Ascending aorta (tissue), 2 donors: ENCODE data around the gene LY6G5B. TPM values are rescaled to one million over a fixed set of nuclear protein-coding genes. Genes with fewer than 3 reads are reported as not detected.

Experiments used
- DNase-seq, 2 donors: peaks; one replicate each; pipeline ENCODE4 v3.0.0-alpha.2; 2019; ENCODE audit warnings: low spot score in 2 of 2
- H3K27ac ChIP-seq, 2 donors: fragments of 200-600 bp; sonication (generic); one replicate each; pipeline ENCODE4 v1.5.1; 2016 to 2017; ENCODE audit warnings: mild to moderate bottlenecking in 1 of 2
- H3K27me3 ChIP-seq: fragments of 200-600 bp; sonication (generic); one replicate; pipeline ENCODE4 v1.5.1; 2017
- H3K36me3 ChIP-seq, 2 donors: fragments of 200-600 bp; sonication (generic); one replicate each; pipeline ENCODE4 v1.5.1; 2016
- H3K4me1 ChIP-seq, 2 donors: fragments of 200-600 bp; sonication (generic); one replicate each; pipeline ENCODE4 v1.5.1; 2016 to 2017; ENCODE audit warnings: mild to moderate bottlenecking in 1 of 2
- H3K4me3 ChIP-seq, 2 donors: fragments of 200-600 bp; sonication (generic); one replicate each; pipeline ENCODE4 v1.5.1; 2016 to 2017; ENCODE audit warnings: mild to moderate bottlenecking in 1 of 2
- H3K9me3 ChIP-seq, 2 donors: fragments of 200-600 bp; sonication (generic); one replicate each; pipeline ENCODE4 v1.5.1; 2016
- intact Hi-C: fragments of 100-400 bp; cut with DNase I; formaldehyde crosslinking; loops from one replicate; pipeline ENCODE4 v1.15.1; 2023
- total RNA-seq: library from RNA; depleted of rRNA; stranded (reverse); fragments of >200 nt; gene quantifications from one replicate; pipeline ENCODE4 v1.1.0, GENCODE V29; 2016
- TF ChIP-seq, protein P1 (sequence below), 3 experiments: fragments of 200-600 bp in 2 of 3; fragments of 450-650 bp in 1 of 3; sonication (generic) in 2 of 3; IDR thresholded peaks; one replicate each; pipeline ENCODE4 v1.5.1; 2016 to 2019; ENCODE audit warnings: antibody characterized with exemption in 3 of 3, mild to moderate bottlenecking in 1 of 3, moderate library complexity in 1 of 3

Gene LY6G5B
- total RNA-seq, 1 donor from 2014 or later = 24.1 TPM

- Histone ChIP-seq H3K27ac (no peak overlapping the region), H3K9me3 (no peaks in the 10 kb centered on the region), H3K4me1 (peaks cover 2 to 5% of the 10 kb centered on the region in 2 donors), H3K4me3 (no peak overlapping the region), H3K27me3 (no peaks in the 10 kb centered on the region), H3K36me3 (peaks cover 15 to 18% of the 10 kb centered on the region in 2 donors)
- intact Hi-C loops = no loop called here
- TF ChIP-seq, protein P1, sequence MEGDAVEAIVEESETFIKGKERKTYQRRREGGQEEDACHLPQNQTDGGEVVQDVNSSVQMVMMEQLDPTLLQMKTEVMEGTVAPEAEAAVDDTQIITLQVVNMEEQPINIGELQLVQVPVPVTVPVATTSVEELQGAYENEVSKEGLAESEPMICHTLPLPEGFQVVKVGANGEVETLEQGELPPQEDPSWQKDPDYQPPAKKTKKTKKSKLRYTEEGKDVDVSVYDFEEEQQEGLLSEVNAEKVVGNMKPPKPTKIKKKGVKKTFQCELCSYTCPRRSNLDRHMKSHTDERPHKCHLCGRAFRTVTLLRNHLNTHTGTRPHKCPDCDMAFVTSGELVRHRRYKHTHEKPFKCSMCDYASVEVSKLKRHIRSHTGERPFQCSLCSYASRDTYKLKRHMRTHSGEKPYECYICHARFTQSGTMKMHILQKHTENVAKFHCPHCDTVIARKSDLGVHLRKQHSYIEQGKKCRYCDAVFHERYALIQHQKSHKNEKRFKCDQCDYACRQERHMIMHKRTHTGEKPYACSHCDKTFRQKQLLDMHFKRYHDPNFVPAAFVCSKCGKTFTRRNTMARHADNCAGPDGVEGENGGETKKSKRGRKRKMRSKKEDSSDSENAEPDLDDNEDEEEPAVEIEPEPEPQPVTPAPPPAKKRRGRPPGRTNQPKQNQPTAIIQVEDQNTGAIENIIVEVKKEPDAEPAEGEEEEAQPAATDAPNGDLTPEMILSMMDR (IDR thresholded peaks at IDR 0.05) = no peak
- DNase-seq = no peak
Observed at GRCh38 chr6:31676904-31677303, 7.1 kb downstream of the LY6G5B start.

- intact Hi-C loops = no loop called here
- TF ChIP-seq, protein P1 (IDR thresholded peaks at IDR 0.05) = no peak
- Histone ChIP-seq H3K9me3 (no peaks in the 10 kb centered on the region), H3K4me3 (no peak overlapping the region), H3K27ac (no peak overlapping the region), H3K27me3 (no peaks in the 10 kb centered on the region), H3K36me3 (peaks cover 4 to 8% of the 10 kb centered on the region in 2 donors), H3K4me1 (peaks cover 2 to 5% of the 10 kb centered on the region in 2 donors)
- DNase-seq = no peak
Observed at GRCh38 chr6:31677955-31678354, 8.2 kb downstream of the LY6G5B start.

DNA sequence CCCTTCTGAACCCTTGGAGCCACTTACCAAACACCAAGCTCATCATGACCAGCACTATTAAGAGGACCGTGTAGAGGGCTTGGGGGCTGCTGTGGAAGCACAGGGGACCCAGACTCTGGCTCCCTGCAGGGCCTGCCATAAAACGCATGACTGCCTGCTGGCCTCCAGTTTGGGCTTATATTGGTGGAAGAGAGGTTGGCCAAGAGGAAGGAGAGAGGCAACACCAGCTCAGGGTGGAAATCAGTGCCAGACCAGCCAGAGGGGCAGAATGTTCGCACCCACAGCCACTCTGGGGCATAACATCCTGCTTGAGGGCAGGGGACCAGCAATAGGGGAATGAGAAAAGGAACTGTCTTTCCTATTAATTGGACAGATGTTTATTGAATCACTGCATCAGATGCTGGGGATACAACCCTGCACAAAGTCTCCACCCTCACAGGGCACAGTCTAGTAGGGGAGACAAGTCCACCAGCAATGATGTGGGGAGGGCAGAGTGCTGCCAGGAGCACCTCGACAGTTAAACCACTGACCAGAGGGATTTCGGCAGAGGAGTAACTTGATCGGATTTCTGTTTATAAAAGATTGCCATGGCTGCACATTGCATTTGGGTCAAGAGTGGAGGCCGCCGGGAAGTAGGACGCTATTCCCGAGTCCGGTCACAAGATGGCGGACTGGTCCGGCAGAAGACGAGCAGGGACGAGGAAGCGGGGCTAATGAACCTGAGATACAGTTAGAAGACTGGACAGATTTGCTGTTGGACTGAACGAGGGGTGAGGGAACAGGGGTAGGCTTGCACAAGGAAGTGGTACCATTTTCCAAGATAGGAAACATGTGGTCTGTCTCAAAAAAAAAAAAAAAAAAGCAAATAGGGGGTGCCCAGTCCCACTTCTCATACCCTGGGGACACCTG lies 10.7 kb downstream of the LY6G5B start, which contains the start of gene LY6G5C:
TSS of gene LY6G5C (minus strand) at position 842 of the 909 bp plus-strand sequence. CDS start at position 148, 694 bp downstream.
- Histone ChIP-seq H3K36me3 (peaks cover 0 to 2% of the 10 kb centered on the region in 2 donors), H3K9me3 (no peaks in the 10 kb centered on the region), H3K4me3 (peak within 1 kb of the TSS; percentile 62 to 86), H3K27ac (peak within 1 kb of the TSS; percentile 62 to 64), H3K27me3 (no peaks in the 10 kb centered on the region), H3K4me1 (peaks cover 2 to 5% of the 10 kb centered on the region in 2 donors)
- TF ChIP-seq, protein P1 (IDR thresholded peaks at IDR 0.05) = peak; percentile 81 to 83 (median 82)
- intact Hi-C loops = loop anchor here (1.0 to 5.0 kb wide), 5 partner anchors 48 to 272 kb away; partner anchors contain the start of genes DDAH2 and NEU1
- DNase-seq = peak; percentile 47 to 91

DNA sequence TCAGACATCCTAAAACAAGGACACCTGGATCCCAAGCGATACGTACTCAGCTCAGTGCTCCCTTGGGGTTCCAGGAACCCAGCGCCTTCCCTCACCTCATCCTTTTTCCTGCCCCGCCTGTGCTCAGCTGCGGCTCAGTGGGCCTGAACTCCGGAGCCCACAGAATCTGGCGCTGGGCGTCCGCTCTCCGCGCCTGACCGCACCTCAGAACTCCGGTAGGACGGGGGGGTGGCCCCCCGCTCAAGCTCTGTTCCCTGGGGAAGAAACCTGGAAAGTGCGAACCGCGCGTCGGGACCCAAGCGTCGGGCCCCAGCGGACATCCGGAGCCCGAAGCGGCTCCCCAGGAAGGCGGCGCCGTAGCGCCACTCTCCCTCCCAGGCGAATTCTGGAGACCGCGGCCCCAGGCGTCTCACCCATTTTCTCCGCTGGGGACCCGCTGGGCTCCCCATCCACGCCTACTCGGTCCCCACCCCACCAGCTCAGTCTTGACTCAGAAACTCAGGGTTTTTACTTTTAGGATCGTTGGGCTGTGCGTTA lies 11.4 kb downstream of the LY6G5B start:
- Histone ChIP-seq H3K4me3 (peak overlapping the region; percentile 62 to 86), H3K27me3 (no peaks in the 10 kb centered on the region), H3K4me1 (peaks cover 2 to 5% of the 10 kb centered on the region in 2 donors), H3K36me3 (peaks cover 0 to 4% of the 10 kb centered on the region in 2 donors), H3K9me3 (no peaks in the 10 kb centered on the region), H3K27ac (peak overlapping the region; percentile 62 to 64)
- intact Hi-C loops = loop anchor here (2.0 to 5.0 kb wide), 4 partner anchors 48 to 271 kb away; partner anchors contain the start of genes DDAH2 and NEU1
- DNase-seq = no peak
- TF ChIP-seq, protein P1 (IDR thresholded peaks at IDR 0.05) = peak in 2 of 3 experiments; percentile 19 to 24

DNA sequence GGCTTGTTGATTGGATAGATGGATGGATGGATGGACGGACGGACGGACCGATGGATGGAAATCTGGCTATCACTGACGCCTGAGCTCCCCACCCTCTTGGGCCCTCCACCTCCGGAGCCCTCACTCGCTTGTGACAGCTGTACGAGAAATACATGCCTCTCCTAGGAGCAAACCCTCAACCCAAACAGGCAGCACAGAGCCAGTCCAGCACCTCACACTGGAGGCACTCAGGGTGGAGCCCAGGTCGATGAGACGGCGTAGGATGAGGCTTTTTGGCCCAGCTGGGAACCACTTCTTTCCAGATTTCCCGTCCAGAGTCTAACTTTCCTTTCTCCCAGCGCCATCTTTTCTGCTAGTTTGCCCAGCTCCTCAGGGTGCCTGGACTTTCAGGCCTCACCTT lies 13.8 kb downstream of the LY6G5B start:
- H3K27ac ChIP-seq = no peak overlapping the region
- H3K27me3 ChIP-seq = no peaks in the 10 kb centered on the region
- peaks cover 2 to 5% of the 10 kb centered on the region in 2 donors for H3K4me1 ChIP-seq
- no peaks in the 10 kb centered on the region for H3K9me3 ChIP-seq
- H3K36me3 ChIP-seq = peaks cover 18 to 28% of the 10 kb centered on the region in 2 donors
- TF ChIP-seq, protein P1 (IDR thresholded peaks at IDR 0.05) = no peak
- DNase-seq = no peak
- H3K4me3 ChIP-seq = no peak overlapping the region
- intact Hi-C loops = loop anchor here (5.0 kb wide), 2 partner anchors 89 to 269 kb away; no protein-coding TSS in a partner anchor
